CD8-positive, alpha-beta memory T cell (primary cell): ENCODE results near the gene SERPINA3. TPM values are rescaled to one million over a fixed set of nuclear protein-coding genes. Genes with fewer than 3 reads are reported as not detected.

Experiments
- CTCF ChIA-PET: fragments of 350-600 bp; sonication (Branson Sonifier 250); formaldehyde crosslinking; loops from one replicate; lab custom pipeline; 2021; ENCODE audit warnings: antibody characterized with exemption; lab: Charles Lee
- POLR2A ChIA-PET: fragments of 350-600 bp; sonication (Branson Sonifier 250); formaldehyde crosslinking; loops from one replicate; lab custom pipeline; 2021; ENCODE audit warnings: antibody characterized with exemption; lab: Charles Lee
- DNase-seq, 5 donors: peaks; one replicate each; pipeline versions ENCODE4 v3.0.0 to v3.0.0-alpha.2; 2020 to 2022; ENCODE audit warnings: mixed read lengths in 1 of 5
- H3K27ac ChIP-seq: one replicate; pipeline ENCODE4 v1.7.0; 2013; ENCODE audit warnings: low read depth, mild to moderate bottlenecking, low read length, moderate library complexity
- H3K27me3 ChIP-seq: 2 replicates; pipeline ENCODE4 v1.7.0; 2013; ENCODE audit warnings: low read length, mild to moderate bottlenecking; ENCODE audit not compliant: insufficient read depth, poor library complexity, severe bottlenecking
- H3K36me3 ChIP-seq: 2 replicates; pipeline ENCODE4 v1.7.0; 2013; ENCODE audit warnings: mild to moderate bottlenecking, low read length, moderate library complexity; ENCODE audit not compliant: insufficient read depth
- H3K4me1 ChIP-seq: 2 replicates; pipeline ENCODE4 v1.7.0; 2013; ENCODE audit warnings: mild to moderate bottlenecking, low read length, moderate library complexity; ENCODE audit not compliant: insufficient read depth
- H3K4me3 ChIP-seq: 2 replicates; pipeline ENCODE4 v1.7.0; 2013; ENCODE audit warnings: mild to moderate bottlenecking, low read length
- H3K9me3 ChIP-seq: 2 replicates; pipeline ENCODE4 v1.7.0; 2013; ENCODE audit warnings: mild to moderate bottlenecking, low read length
- H3K27ac Mint-ChIP-seq, 8 donors: one replicate each; pipeline ENCODE4 v1.8.0; 2020 to 2021; ENCODE audit warnings: mixed read lengths in 8 of 8, mild to moderate bottlenecking in 6 of 8, inconsistent platforms in 3 of 8, moderate library complexity in 3 of 8
- H3K27me3 Mint-ChIP-seq, 2 donors: one replicate each; pipeline ENCODE4 v1.8.0; 2020 to 2021; ENCODE audit warnings: mixed read lengths in 2 of 2, mild to moderate bottlenecking in 1 of 2, moderate library complexity in 1 of 2
- H3K36me3 Mint-ChIP-seq, 3 donors: one replicate each; pipeline ENCODE4 v1.8.0; 2020 to 2021; ENCODE audit warnings: mixed read lengths in 3 of 3, inconsistent platforms in 1 of 3, mild to moderate bottlenecking in 1 of 3
- H3K4me1 Mint-ChIP-seq, 3 donors: one replicate each; pipeline ENCODE4 v1.8.0; 2020 to 2021; ENCODE audit warnings: mixed read lengths in 3 of 3, inconsistent platforms in 1 of 3, mild to moderate bottlenecking in 1 of 3
- H3K4me3 Mint-ChIP-seq, 7 donors: one replicate each; pipeline ENCODE4 v1.8.0; 2020 to 2021; ENCODE audit warnings: mixed read lengths in 7 of 7, mild to moderate bottlenecking in 6 of 7, moderate library complexity in 4 of 7, inconsistent platforms in 2 of 7
- H3K9me3 Mint-ChIP-seq, 5 donors: one replicate each; pipeline ENCODE4 v1.8.0; 2020 to 2022; ENCODE audit warnings: mixed read lengths in 5 of 5, mild to moderate bottlenecking in 3 of 5, moderate library complexity in 2 of 5, inconsistent platforms in 1 of 5
- polyA plus RNA-seq: library from polyadenylated mRNA; unstranded; fragments of 300-500 nt; fragmentation: Illumina TruSeq; gene quantifications from one replicate; pipeline ENCODE4 v1.2.3, GENCODE V29; 2021
- total RNA-seq, 2 experiments: library from RNA; stranded (reverse); gene quantifications; one replicate each; pipeline ENCODE4 v1.2.3, GENCODE V29; 2021

The SERPINA3 gene
- total and polyA plus RNA-seq, 3 experiments from 2014 or later, result not detected

DNA sequence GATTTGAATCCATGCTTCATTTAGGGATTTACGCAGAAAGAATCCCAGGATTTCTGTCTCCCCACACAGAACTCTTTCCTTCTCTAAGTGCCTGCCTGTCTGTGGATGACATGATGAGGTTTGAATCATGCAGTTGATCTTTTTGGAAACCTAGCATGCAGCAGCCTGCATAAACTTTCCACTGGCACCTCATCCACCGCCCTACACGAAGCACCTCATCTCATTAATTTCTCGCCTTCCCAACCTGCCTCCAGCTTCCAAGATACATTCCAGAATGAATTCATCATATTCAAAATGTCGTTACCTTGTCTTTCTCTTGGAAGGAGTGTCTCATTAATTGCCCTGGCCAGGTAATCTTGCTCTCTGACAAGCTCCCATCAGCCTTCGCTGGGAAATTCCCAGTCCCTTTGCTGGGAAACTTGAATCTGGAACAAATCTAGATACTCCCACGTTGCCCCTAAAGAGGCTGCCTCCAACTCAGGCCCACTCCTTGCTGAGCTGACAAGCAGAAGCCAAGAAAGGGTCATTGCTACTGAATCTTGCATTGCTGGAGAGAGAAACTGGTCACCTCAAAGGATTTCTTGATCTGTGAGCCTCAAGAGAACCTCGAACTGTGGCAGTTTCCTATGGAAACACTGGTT lies 48.2 kb downstream of the SERPINA3 start:
- no peak overlapping the region for H3K27ac Mint-ChIP-seq
- Histone ChIP-seq H3K36me3 (no peaks in the 10 kb centered on the region), H3K4me1 (no peaks in the 10 kb centered on the region), H3K9me3 (no peaks in the 10 kb centered on the region), H3K27ac (no peak overlapping the region), H3K27me3 (no peaks in the 10 kb centered on the region), H3K4me3 (no peak overlapping the region)
- ChIA-PET POLR2A (no interaction called here), CTCF (no interaction called here)
- no peaks in the 10 kb centered on the region for H3K36me3 Mint-ChIP-seq
- H3K4me3 Mint-ChIP-seq, result no peak overlapping the region
- H3K4me1 Mint-ChIP-seq, result no peaks in the 10 kb centered on the region
- peaks cover 0 to 2% (median 0%) of the 10 kb centered on the region in 5 donors for H3K9me3 Mint-ChIP-seq
- DNase-seq, result no peak
- H3K27me3 Mint-ChIP-seq, result peaks cover 3 to 24% of the 10 kb centered on the region in 2 donors

DNA sequence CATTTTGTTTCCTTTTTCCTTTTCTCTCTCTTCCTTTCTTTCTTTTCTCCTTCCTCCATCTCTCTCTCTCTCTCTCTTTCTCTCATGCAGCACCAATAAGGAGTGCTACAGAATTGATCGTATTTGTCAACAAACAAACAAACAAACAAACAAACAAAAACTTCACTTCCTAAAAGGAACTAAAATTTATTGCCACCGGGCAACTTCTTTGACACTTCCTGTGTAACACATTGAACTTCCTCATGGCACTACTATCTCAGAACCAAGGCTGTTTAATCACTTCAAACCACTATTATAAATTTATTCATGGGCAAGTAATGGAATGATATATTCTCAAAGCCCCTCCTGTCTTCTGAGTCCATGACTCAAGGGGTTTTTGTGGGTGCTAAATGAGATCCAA lies 51.3 kb downstream of the SERPINA3 start:
- no peak overlapping the region for H3K27ac Mint-ChIP-seq
- H3K4me3 Mint-ChIP-seq, result no peak overlapping the region

DNA sequence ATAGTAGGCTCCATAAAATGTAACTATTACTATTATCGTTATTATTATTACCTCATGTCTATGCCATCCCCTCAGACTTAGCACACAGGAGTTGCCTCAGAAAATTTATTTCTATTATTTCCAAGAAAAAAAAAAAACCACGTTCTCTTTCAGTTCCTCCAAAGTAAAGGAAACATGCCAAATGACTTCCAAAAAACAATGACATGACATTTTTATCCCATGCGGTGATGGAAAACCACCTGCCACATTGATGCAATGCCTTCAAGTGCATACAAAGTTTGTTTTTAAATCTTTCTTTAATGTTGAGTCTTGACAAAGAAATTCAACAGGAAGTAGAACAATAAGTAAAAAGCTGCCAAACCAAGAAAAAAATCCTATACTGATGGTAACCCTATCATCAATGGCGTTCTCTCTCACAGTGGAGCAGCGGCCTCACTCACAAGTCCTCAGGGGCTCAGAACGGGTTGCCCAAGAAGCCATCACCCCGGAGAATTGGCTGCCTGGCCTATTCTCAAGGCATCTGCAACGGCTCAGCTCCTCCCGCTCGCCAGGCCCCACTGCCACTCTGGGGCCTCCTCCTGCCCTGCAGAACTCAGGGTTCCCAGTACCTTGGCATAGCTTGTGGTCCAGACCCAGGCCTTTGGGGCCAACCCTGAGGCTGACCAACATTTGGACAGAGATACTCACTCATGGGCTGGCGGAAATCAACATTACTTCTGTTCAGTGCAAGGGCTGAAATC lies 51.9 kb downstream of the SERPINA3 start:
- Mint-ChIP-seq H3K9me3 (peaks cover 0 to 2% (median 0%) of the 10 kb centered on the region in 5 donors), H3K27ac (no peak overlapping the region), H3K36me3 (no peaks in the 10 kb centered on the region), H3K4me1 (no peaks in the 10 kb centered on the region), H3K4me3 (no peak overlapping the region), H3K27me3 (peaks cover 1 to 39% of the 10 kb centered on the region in 2 donors)
- Histone ChIP-seq H3K27ac (no peak overlapping the region), H3K9me3 (no peaks in the 10 kb centered on the region), H3K27me3 (no peaks in the 10 kb centered on the region), H3K36me3 (no peaks in the 10 kb centered on the region), H3K4me3 (no peak overlapping the region), H3K4me1 (no peaks in the 10 kb centered on the region)
- DNase-seq, result no peak
- CTCF ChIA-PET, result no interaction called here
- POLR2A ChIA-PET, result no interaction called here

More for the DNA sequence above, 51.3 kb downstream of the SERPINA3 start:
- ChIA-PET POLR2A (no interaction called here), CTCF (no interaction called here)
- Histone ChIP-seq H3K27me3 (no peaks in the 10 kb centered on the region), H3K36me3 (no peaks in the 10 kb centered on the region), H3K27ac (no peak overlapping the region), H3K9me3 (no peaks in the 10 kb centered on the region), H3K4me1 (no peaks in the 10 kb centered on the region), H3K4me3 (no peak overlapping the region)
- peaks cover 3 to 33% of the 10 kb centered on the region in 2 donors for H3K27me3 Mint-ChIP-seq
- H3K9me3 Mint-ChIP-seq, result peaks cover 0 to 2% (median 0%) of the 10 kb centered on the region in 5 donors
- no peaks in the 10 kb centered on the region for H3K4me1 Mint-ChIP-seq
- no peaks in the 10 kb centered on the region for H3K36me3 Mint-ChIP-seq
- DNase-seq, result no peak

DNA sequence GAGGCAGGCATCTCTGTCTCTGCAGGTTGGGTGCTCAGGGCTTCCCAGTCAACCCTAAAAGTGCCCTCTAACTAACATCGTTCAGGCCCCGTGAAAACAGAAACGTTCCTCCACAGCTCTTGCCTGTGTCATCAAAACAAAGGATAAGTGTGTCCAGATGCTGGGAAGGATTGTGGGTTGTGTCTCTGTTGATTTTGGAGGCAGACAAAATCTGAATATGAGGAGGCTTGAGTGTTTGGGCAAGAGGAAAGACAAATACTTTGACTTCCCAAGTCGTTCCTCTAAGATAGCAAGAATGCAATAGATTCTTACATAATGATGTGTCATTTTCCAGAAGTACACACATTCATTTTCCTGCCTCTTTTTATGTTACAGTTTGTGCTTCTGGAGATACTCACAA lies 52.9 kb downstream of the SERPINA3 start:
- Histone ChIP-seq H3K4me3 (no peak overlapping the region), H3K27ac (no peak overlapping the region), H3K9me3 (no peaks in the 10 kb centered on the region), H3K36me3 (no peaks in the 10 kb centered on the region), H3K27me3 (no peaks in the 10 kb centered on the region), H3K4me1 (no peaks in the 10 kb centered on the region)
- Mint-ChIP-seq H3K27me3 (peaks cover 1 to 34% of the 10 kb centered on the region in 2 donors), H3K4me1 (no peaks in the 10 kb centered on the region), H3K36me3 (no peaks in the 10 kb centered on the region), H3K27ac (no peak overlapping the region), H3K9me3 (peaks cover 0 to 2% (median 0%) of the 10 kb centered on the region in 5 donors), H3K4me3 (no peak overlapping the region)
- ChIA-PET POLR2A (no interaction called here), CTCF (no interaction called here)
- no peak for DNase-seq

DNA sequence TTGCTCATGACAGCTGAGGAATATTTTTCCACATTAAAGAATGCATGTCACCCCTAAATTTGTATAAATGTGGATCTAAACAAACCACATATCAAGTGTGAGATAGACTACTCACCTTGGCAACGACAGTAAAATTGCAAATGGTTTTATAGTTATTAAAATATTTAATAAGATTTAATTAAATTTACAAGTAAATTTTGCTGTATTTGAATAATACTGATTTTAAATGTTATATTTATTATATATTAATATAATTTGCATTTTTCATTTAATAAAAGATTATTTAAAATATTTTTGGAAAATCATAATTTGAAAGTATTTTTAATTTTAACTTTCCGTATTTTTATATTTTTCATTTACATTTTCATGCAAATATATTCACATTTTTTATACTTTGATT lies 53.4 kb downstream of the SERPINA3 start:
- Histone ChIP-seq H3K27me3 (no peaks in the 10 kb centered on the region), H3K9me3 (no peaks in the 10 kb centered on the region), H3K27ac (no peak overlapping the region), H3K36me3 (no peaks in the 10 kb centered on the region), H3K4me1 (no peaks in the 10 kb centered on the region), H3K4me3 (no peak overlapping the region)
- Mint-ChIP-seq H3K27ac (no peak overlapping the region), H3K4me3 (no peak overlapping the region), H3K4me1 (no peaks in the 10 kb centered on the region), H3K27me3 (peaks cover 1 to 34% of the 10 kb centered on the region in 2 donors), H3K36me3 (no peaks in the 10 kb centered on the region), H3K9me3 (peaks cover 0 to 2% (median 0%) of the 10 kb centered on the region in 5 donors)
- CTCF ChIA-PET, result no interaction called here
- POLR2A ChIA-PET, result no interaction called here
- DNase-seq, result no peak

DNA sequence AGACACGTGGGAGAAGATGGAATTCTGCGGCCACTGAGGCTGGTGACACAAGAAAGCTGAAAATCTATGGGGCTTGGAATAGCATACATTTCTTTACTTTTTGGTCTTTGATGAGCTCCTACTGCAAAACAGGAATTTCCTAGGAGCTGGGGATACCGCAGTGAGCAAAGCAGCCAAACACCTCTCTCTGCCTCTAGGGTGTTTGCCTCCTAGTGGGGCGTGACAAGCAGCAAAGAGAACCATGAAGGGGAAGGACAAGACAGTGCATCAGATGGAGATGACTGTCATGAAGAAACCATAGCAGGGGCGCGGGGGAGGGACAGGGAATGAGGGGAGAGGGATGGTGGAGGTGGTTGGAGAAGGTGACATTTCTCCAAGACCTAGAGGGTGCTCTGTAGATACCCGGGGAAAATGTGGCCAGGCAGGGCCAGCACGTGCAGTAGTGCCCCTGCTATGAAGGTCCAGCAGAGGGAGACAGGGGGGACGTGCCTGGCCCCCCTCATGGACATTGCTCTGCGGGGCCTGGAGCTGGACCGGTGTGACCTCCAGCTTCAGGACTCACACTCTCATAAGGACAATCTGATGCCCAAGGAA lies 58.6 kb downstream of the SERPINA3 start:
- ChIA-PET POLR2A (no interaction called here), CTCF (no interaction called here)
- Mint-ChIP-seq H3K4me1 (no peaks in the 10 kb centered on the region), H3K36me3 (no peaks in the 10 kb centered on the region), H3K9me3 (peaks cover 0 to 3% (median 0%) of the 10 kb centered on the region in 5 donors), H3K27me3 (peaks cover 0 to 20% of the 10 kb centered on the region in 2 donors), H3K27ac (no peak overlapping the region), H3K4me3 (no peak overlapping the region)
- Histone ChIP-seq H3K27me3 (no peaks in the 10 kb centered on the region), H3K9me3 (no peaks in the 10 kb centered on the region), H3K27ac (no peak overlapping the region), H3K4me1 (no peaks in the 10 kb centered on the region), H3K4me3 (no peak overlapping the region), H3K36me3 (no peaks in the 10 kb centered on the region)
- DNase-seq, result no peak

DNA sequence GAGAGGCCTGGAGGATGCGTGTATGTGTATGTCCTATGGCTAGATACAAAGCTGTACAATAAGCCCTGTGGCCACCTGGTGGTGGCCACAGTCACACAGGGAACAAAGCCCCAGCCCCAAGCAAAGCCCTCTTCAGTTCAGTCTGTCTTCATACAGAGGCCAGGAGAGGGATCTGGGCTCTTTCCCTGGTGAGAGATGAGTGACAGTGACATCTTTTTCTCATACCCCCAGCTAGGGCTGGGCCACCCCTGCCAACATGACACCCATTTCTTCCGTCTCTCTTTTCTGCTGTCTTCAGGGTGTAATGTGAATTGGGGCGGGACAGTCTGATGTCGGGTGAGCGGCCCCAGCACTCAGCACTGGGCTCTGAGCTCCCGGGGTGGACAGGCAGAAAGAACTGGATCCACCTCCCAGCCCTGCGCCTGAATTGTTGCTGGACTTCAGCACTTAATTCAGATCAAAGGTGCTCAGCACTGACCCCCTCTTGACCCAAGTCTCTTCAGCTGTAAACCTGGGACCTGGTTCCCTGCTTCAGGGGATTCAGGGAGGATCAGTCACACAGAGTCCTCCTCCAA lies 59.8 kb downstream of the SERPINA3 start:
- no peaks in the 10 kb centered on the region for H3K36me3 Mint-ChIP-seq
- H3K9me3 Mint-ChIP-seq, result peaks cover 0 to 3% (median 0%) of the 10 kb centered on the region in 5 donors
- no peak overlapping the region for H3K4me3 Mint-ChIP-seq
- H3K4me1 Mint-ChIP-seq, result no peaks in the 10 kb centered on the region
- ChIA-PET CTCF (no interaction called here), POLR2A (no interaction called here)
- H3K4me3 ChIP-seq, result no peak overlapping the region
- H3K27ac ChIP-seq, result no peak overlapping the region
- H3K27me3 Mint-ChIP-seq, result peaks cover 0 to 24% of the 10 kb centered on the region in 2 donors
- H3K9me3 ChIP-seq, result no peaks in the 10 kb centered on the region
- H3K4me1 ChIP-seq, result no peaks in the 10 kb centered on the region
- H3K36me3 ChIP-seq, result no peaks in the 10 kb centered on the region
- DNase-seq, result no peak
- H3K27me3 ChIP-seq, result no peaks in the 10 kb centered on the region
- H3K27ac Mint-ChIP-seq, result no peak overlapping the region

DNA sequence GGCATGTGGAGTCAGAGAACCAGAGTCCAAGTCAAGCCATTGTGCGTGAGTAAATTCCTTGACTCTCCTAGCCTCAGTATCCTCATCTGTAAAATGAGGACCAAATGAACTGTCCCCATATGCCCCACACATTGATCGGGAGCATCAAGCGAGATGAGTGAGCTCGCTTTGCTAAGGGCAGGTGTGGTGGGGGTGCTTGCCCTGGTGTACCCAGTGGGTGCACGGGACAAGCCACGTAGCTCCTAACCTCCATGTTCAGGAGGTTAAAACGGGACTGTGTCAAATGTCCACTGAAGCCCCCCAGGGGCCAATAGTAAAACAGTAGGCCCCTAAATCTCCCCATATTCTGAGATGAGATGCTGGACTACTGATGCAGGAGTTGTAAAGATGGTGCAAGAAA lies 60.9 kb downstream of the SERPINA3 start:
- peaks cover 0 to 20% of the 10 kb centered on the region in 2 donors for H3K27me3 Mint-ChIP-seq
- no peaks in the 10 kb centered on the region for H3K36me3 ChIP-seq
- H3K4me1 Mint-ChIP-seq, result no peaks in the 10 kb centered on the region
- H3K4me3 ChIP-seq, result no peak overlapping the region
- H3K9me3 Mint-ChIP-seq, result peaks cover 0 to 3% (median 0%) of the 10 kb centered on the region in 5 donors
- no peak overlapping the region for H3K27ac ChIP-seq
- no peaks in the 10 kb centered on the region for H3K4me1 ChIP-seq
- DNase-seq, result no peak
- H3K27ac Mint-ChIP-seq, result no peak overlapping the region
- H3K4me3 Mint-ChIP-seq, result no peak overlapping the region
- ChIA-PET POLR2A (no interaction called here), CTCF (no interaction called here)
- no peaks in the 10 kb centered on the region for H3K36me3 Mint-ChIP-seq
- H3K27me3 ChIP-seq, result no peaks in the 10 kb centered on the region
- no peaks in the 10 kb centered on the region for H3K9me3 ChIP-seq
